Measurements from ENCODE around the gene CRYBG1.
"Not testable (repeated sequence)": the region's sequence is repeated elsewhere in the genome, so short reads cannot be mapped to it uniquely, and the experiment has no call there.

CRYBG1 gene

GRCh38 chr6:106509420-106510089 lies 149.0 kb downstream of the CRYBG1 start:
- DNase-seq: no peak

GRCh38 chr6:106510090-106510970 lies 149.8 kb downstream of the CRYBG1 start:
- DNase-seq: peak; percentile 71

DNA sequence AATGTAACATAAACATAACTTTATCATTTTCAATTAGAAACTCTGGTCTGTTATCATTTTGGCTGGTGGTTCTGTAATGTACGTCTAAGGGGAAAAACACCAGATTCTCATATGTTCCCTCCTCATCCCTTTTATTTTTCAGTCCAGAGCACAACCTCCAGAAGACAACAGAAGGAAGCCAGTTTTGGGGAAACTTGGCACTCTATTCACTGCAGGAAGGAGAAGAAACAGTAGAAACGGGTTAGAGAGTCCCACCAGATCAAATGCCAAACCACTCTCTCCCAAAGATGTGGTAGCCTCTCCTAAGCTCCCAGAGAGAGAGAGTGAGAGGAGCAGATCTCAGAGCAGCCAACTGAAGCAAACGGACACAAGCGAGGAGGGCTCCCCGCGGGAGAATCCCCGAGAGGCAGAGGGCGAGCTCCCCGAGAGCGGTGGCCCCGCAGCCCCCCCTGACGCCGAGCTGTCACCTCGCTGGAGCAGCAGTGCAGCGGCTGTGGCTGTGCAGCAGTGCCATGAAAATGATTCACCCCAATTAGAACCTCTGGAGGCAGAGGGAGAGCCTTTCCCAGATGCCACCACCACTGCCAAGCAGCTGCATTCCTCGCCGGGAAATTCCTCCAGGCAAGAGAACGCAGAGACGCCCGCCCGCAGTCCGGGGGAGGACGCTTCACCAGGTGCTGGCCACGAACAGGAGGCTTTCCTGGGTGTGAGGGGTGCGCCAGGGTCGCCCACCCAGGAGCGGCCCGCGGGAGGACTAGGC lies 151.0 kb downstream of the CRYBG1 start:
- peak; percentile 49 for DNase-seq

DNA sequence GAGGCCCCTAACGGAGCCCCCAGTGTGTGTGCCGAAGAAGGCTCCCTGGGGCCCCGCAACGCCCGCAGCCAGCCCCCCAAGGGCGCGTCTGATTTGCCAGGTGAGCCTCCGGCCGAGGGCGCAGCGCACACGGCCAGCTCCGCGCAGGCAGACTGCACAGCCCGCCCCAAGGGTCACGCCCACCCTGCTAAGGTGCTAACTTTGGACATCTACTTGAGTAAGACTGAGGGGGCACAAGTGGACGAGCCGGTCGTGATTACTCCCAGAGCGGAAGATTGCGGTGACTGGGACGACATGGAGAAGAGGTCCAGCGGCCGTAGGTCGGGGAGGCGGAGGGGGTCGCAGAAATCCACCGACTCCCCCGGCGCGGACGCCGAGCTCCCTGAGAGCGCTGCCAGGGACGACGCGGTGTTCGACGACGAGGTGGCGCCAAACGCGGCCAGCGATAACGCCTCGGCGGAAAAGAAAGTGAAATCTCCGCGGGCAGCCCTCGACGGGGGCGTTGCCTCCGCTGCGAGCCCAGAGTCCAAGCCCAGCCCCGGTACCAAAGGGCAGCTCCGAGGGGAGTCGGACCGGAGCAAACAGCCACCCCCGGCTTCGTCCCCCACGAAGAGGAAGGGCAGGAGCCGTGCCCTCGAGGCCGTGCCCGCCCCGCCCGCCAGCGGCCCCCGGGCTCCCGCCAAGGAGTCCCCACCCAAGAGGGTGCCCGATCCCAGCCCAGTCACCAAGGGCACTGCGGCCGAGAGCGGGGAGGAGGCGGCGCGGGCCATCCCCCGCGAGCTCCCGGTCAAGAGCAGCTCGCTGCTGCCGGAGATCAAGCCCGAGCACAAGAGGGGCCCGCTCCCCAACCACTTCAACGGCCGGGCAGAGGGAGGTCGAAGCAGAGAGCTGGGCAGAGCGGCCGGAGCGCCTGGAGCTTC lies 151.8 kb downstream of the CRYBG1 start:
- DNase-seq: peak; percentile 80

DNA sequence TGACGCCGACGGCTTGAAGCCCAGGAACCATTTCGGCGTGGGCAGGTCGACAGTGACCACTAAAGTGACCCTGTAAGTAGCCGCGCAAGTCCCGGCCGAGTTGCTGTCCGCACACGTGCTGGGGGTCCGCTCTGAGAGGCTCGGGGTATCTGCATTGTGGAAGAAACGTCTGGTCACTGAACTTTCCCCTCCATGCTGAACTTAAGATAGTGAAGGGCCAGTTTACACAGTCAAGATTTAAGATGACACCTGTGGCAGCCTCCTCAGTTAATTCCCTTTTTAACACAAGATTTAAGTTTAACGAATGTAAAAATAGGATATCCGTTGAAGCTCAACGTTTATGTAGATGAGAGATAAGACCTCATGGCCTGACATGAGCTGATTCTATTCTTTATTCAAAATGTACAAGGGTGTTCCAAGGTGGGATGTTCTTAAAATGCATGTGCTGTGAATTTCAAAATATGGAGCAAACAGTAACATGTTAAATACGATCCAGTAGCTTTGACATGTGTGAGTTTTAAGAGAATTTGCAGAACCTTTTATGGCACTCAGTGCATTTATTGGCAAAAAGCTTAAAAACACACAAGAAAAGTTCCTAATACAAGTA lies 152.6 kb downstream of the CRYBG1 start:
- no peak for DNase-seq

DNA sequence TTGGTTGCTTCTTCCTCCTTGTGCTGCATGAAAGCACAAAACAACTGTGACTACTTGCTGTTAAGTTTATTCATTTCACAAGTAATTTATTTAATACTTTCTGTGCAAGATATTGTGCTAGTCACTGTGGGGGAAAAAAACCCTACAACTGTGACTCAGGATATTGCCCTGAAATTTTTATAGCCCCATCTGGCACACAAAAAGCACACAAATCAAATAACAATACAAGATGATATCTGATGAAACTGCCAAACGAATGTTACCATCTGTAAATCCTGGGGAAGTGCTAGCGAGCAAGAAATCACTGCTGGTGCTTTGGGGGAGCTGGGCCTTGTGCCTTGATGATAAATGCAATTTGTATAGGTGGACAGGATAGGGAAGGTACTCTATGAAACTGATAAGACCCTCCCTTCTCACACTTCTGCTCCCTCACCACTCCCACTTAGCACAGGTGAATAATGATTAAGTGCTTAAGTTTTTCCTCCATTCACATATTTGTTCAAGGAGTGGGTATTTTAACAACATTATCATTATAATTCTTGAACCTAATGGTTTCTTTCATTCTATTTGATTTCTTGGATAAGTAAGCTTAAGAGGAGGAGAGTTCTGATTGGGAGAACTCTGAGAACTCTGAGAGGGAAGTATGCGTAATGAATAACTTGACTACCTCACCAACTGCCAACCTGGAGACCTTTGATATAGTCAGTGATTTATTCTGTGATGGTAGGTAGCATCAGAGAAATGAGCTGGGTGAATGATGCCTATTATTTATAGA lies 153.5 kb downstream of the CRYBG1 start:
- DNase-seq: no peak

DNA sequence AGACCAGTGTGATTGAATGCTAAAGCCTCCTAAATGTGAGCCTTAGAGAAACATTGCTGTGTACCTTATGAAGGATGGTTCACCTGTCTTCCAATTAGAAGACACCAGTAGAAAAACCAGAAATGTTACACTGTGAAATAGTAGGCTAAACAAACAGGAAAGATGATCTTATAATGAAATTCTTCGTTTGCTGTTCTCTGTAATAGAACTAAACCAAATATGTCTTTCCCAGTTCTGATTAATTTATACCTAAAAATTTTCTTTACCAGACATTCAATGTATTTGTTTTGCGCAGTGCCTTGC lies 154.0 kb downstream of the CRYBG1 start:
- DNase-seq: no peak

- DNase-seq: not testable (repeated sequence)
Observed at GRCh38 chr6:106515582-106515981, 155.1 kb downstream of the CRYBG1 start.

- DNase-seq: no peak
Observed at GRCh38 chr6:106516616-106517015, 156.1 kb downstream of the CRYBG1 start.

DNA sequence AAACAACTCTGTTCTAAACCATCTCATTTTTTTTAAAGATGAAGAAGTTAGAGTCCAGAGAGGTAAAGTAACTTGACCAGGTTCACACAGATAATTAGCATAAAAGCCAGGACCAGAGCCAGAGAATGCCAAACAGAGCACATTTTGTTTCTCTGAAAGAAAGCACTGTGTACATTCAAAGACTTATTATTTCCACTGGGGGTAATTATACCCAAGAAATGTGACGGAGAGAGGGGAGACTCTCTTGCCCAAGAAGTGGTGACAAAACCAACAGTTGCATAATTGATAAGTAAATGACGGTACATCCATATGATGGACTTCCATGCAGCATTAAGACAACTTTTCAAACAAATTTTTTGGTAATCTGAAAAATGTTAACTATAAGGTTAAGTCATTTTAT lies 157.2 kb downstream of the CRYBG1 start:
- no peak for DNase-seq

GRCh38 chr6:106518748-106519147 lies 158.2 kb downstream of the CRYBG1 start:
- no peak for DNase-seq

GRCh38 chr6:106519460-106520394 lies 159.2 kb downstream of the CRYBG1 start:
- peak; percentile 84 for DNase-seq

- peak; percentile 85 for DNase-seq
Observed at GRCh38 chr6:106520711-106521401, 160.3 kb downstream of the CRYBG1 start.

DNA sequence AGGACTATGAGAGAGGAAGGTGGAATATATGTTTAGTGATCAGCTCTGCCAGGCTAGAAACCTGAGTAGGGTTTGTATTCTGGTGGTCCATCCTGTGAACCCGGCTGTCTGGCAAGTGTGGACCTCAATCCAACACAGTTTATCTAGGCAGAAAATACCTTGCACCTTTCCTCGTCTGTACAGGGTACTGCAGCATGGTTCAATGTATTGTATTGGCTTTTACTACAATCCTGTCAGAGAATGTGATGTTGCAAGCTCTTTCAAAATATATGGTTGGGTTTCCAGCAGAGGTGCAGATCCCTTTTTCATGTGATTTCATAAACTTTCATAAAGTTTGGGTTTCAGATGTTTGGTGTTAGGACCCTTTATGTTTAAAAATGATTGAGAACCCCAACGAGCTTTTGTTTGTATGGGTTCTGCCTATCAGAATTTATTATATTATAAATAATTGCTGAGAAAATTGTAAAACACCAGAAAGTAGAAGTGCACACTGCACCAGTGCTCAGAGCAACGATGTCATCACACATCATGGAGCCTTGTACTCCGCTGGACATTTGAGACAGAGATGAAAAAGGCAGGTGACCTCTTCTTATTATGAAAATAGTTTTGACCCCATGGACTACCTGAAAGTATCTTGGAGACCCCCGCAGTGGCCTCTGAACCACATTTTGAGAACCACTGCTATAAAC lies 162.2 kb downstream of the CRYBG1 start:
- no peak for DNase-seq

GRCh38 chr6:106525107-106525881 lies 164.8 kb downstream of the CRYBG1 start:
- no peak for DNase-seq

GRCh38 chr6:106525882-106526275 lies 165.4 kb downstream of the CRYBG1 start:
- DNase-seq: no peak

DNA sequence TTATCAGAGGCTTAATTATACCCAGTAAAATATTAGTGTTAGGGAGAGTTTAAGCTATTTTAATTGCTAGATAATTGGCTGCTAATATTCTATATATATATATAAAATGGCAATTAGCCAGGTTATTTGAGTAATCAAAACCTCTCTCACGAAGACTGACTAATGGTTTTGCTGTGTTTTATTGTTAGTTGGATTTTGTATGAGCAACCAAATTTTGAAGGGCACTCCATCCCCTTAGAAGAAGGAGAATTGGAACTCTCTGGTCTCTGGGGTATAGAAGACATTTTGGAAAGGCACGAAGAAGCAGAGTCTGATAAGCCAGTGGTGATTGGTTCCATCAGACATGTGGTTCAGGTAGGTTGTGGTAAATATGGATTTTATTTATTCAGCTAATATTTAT lies 166.6 kb downstream of the CRYBG1 start:
- DNase-seq: no peak

DNA sequence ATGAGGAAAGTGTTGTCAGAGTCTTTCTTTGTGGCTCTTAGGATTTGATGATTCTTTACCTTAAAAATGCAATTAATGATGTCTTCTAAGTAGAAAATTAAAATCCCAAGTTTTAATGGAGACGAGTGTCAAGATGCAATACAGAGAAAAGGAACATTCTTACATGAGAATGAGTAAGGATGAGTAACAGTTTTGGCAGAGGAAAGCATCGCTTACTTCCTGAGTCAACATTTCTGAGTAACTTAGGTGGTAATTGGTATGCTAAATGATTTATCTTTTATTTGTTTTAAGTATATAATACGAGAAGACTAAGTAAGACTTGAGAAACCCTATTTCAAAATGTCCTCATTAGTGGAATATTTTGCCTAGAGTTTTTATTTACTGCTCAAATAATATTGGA lies 167.5 kb downstream of the CRYBG1 start:
- no peak for DNase-seq
